Sigmoid colon (tissue), 4 donors: ENCODE measurements around the gene STAB1.

ENCODE experiments used
- EP300 ChIP-seq, 4 donors: sonication (generic); formaldehyde crosslinking; IDR thresholded peaks; one replicate each; pipeline ENCODE4 v1.6.1; 2017; ENCODE audit warnings: antibody characterized with exemption in 4 of 4
- POLR2A ChIP-seq, 2 donors: fragments of 450-650 bp; IDR thresholded peaks; one replicate each; pipeline ENCODE4 v1.6.1; 2016; ENCODE audit warnings: antibody characterized with exemption in 2 of 2, mild to moderate bottlenecking in 2 of 2, moderate library complexity in 2 of 2
- POLR2AphosphoS5 ChIP-seq, 4 donors: sonication (generic); formaldehyde crosslinking; IDR thresholded peaks; one replicate each; pipeline ENCODE4 v1.6.1; 2017; ENCODE audit warnings: antibody characterized with exemption in 4 of 4
- TF ChIP-seq, protein P1 (sequence below), 4 experiments: fragments of 450-650 bp in 3 of 4; fragments of 200-600 bp in 1 of 4; IDR thresholded peaks; one replicate each; pipeline ENCODE4 v1.5.1; 2016 to 2019; ENCODE audit warnings: antibody characterized with exemption in 4 of 4, mild to moderate bottlenecking in 3 of 4, moderate library complexity in 2 of 4

DNA sequence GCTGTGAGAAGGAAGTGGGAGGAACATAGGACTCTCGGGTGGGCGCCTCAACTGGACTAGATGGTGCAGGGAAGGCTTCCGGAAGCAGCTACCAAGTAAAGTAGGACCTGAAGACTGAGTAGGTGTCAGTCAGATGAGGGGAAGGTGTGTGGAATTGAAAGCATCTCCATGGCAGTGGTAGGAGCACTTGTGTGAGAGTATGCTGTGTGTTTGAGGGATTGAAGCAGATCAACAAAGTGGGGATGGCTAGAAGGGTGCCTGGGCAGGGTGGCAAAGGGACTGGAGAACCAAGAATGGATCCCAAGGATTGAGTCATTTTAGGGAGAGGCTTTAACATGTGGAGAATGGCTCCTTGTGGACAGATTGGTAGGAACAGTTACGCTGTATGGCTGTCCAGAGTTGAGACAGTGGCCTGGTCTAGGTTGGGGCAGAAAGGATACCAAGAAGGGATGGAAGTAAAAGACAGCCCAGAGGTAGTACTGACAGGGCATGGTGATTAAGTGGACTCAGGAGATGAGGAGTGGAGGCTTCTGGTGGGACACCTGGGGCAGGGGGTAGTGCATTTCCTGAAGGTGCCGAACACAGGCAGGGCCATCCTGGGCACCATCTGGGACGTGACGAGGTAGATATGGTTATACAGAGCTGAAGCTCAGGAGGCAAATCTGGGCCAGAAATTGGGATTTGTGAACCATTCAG lies 42.7 kb downstream of the STAB1 start:
- TF ChIP-seq, protein P1, sequence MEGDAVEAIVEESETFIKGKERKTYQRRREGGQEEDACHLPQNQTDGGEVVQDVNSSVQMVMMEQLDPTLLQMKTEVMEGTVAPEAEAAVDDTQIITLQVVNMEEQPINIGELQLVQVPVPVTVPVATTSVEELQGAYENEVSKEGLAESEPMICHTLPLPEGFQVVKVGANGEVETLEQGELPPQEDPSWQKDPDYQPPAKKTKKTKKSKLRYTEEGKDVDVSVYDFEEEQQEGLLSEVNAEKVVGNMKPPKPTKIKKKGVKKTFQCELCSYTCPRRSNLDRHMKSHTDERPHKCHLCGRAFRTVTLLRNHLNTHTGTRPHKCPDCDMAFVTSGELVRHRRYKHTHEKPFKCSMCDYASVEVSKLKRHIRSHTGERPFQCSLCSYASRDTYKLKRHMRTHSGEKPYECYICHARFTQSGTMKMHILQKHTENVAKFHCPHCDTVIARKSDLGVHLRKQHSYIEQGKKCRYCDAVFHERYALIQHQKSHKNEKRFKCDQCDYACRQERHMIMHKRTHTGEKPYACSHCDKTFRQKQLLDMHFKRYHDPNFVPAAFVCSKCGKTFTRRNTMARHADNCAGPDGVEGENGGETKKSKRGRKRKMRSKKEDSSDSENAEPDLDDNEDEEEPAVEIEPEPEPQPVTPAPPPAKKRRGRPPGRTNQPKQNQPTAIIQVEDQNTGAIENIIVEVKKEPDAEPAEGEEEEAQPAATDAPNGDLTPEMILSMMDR (IDR thresholded peaks at IDR 0.05), result no peak
- TF ChIP-seq POLR2A (IDR thresholded peaks at IDR 0.05) (no peak), POLR2AphosphoS5 (IDR thresholded peaks at IDR 0.05) (no peak), EP300 (IDR thresholded peaks at IDR 0.05) (no peak)
